ENCODE results near the gene RUBCNL.
A peak's percentile ranks its signal among the peaks of the same experiment; 100 is the strongest.
"Not testable (repeated sequence)": the region's sequence is repeated elsewhere in the genome, so short reads cannot be mapped to it uniquely, and the experiment has no call there.

RUBCNL gene

DNA sequence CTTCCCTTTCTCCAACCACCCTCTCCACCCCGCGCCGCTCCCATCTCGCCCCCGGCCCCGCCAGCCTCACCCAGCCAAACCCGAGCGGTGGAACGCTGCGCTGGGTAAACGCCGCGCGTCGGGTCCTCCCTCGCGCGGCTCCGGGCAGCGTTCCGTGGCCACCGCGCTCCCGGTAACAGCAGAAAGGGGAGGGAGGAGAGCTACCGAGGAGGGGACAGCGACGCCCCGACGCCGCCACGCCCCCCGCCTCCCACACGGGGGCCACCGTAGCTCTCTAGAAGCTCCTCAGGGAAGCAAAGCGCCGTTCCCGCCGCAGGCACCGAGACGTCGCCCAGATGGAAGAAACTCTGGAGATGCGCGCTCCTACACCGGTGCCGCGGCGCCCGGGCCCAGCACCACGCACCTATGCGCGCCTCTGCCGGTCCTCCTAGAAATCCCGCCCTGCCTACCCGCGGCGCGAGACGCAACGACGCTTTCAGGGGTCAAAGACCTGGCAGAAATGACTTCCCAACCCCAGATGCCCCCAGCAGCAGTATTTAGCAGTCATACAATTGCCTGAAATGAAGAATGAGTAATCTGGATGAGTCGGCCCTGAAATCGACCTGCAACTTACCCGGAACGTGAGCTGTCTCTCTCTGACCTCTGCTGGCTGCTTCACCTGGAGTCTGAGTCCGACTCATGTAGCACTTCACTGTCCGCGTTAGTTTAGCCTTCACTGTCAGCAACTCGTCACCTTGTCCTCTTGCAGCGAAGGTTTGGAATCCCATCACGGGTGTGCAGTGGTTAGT is at the start of gene RUBCNL:
RUBCNL (minus strand) TSS at position 189 of the 788 bp plus-strand sequence. CDS start 14,777 bp downstream, outside the sequence.
- peak in 36 of 56 donors; percentile 4 to 59 (median 30) for DNase-seq

- DNase-seq: not testable (repeated sequence)
Measured at GRCh38 chr13:46429558-46429957, 42.5 kb upstream of the RUBCNL start.

DNA sequence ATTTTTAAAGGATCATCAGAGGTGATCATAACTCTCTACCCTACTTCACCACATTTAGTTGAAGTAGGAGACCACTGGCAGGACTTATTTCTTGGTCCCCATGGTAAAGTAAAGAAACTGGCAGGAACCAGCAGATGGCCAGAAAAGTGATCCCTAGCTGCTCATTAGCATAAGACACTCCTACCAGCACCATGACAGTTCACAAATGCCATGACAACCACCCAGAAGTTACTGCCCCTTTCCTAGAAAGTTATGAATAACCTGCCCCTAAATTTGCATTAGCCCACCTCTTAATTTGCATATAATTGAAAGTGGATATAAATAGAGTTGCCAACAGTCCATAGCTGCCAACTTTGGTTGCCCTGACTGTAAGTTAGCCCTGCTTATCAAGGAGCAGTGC is 18.4 kb upstream of the RUBCNL start:
- DNase-seq: no peak

- DNase-seq: no peak
Measured at GRCh38 chr13:46404733-46405100, 17.7 kb upstream of the RUBCNL start.

DNA sequence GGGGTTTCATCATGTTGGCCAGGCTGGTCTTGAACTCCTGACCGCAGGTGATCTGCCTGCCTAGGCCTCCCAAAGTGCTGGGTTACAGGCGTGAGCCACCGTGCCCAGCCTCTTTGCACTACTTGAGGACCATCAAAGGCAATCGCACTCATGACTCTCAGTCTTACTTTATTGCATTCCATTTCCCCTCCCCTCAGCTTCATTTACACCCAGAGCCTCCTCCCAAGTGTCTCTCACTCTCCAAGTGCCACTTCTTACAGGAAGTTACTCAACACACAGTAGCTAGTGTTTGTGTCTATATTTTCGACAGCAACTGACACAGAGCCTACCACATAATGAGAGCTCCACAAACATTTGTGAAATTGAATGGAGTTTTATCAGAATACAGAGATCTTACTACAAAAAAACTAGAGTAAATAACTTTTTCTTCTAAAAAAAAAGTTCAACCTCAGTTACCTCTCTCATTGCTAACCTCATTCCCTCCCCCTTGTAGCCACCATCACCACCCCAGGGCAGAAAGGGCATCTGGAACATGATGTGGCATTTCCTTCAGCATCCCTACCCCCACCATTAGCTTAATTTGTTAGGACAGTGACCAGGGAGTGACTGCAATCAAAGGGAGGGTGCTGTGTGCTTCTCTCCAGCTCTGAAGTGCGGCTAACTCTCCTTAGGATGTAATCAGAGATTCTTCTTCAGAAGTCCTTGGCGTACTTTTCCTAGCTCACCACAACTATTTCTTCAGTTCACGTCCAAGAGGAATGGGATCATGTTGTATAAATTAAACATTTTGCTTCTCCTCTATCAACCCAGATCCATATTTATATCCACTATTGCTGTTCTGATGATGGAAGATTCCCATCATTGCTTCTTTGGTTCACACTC is 17.0 kb upstream of the RUBCNL start:
- DNase-seq: no peak

DNA sequence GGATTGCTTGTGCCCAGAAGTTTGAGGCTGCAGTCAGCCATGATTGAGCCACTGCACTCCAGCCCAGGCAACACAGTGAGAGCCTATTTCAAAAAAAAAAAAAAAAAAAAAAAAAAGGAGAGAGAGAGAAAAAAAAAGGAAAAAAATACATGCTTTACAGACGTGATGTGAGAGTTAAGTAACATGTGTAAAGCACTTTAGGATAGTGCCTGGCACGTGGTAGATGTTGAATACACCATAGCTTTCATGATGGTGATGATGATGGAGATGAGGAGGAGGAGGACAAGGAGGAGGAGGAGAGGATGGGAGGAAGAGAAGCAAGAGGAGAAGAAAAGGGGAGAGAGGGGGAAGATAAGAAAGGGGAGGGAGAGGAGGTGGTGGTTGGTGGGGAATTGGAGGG is 15.1 kb upstream of the RUBCNL start:
- DNase-seq: no peak

GRCh38 chr13:46401432-46401831 is 14.4 kb upstream of the RUBCNL start:
- DNase-seq: no peak

DNA sequence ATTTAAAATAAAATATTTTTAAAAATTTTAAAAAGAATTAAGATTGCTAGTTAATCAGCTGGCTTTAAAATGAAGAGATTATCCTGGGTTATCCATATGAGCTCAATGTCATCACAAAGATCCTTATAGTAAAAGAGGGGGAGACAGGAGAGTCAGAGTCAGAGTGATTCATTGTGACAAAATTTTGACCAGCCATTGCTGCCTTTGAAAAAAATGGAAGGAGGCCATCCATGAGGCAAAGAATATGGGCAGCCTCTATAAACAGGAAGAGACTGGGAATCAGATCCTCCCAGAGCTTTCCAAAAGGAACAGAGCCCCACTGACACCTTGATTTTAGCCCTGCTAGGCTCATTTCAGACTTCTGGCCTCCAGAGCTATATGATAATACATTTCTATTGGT is 9.3 kb upstream of the RUBCNL start:
- no peak for DNase-seq

GRCh38 chr13:46392967-46393366 is 5.9 kb upstream of the RUBCNL start:
- no peak for DNase-seq

DNA sequence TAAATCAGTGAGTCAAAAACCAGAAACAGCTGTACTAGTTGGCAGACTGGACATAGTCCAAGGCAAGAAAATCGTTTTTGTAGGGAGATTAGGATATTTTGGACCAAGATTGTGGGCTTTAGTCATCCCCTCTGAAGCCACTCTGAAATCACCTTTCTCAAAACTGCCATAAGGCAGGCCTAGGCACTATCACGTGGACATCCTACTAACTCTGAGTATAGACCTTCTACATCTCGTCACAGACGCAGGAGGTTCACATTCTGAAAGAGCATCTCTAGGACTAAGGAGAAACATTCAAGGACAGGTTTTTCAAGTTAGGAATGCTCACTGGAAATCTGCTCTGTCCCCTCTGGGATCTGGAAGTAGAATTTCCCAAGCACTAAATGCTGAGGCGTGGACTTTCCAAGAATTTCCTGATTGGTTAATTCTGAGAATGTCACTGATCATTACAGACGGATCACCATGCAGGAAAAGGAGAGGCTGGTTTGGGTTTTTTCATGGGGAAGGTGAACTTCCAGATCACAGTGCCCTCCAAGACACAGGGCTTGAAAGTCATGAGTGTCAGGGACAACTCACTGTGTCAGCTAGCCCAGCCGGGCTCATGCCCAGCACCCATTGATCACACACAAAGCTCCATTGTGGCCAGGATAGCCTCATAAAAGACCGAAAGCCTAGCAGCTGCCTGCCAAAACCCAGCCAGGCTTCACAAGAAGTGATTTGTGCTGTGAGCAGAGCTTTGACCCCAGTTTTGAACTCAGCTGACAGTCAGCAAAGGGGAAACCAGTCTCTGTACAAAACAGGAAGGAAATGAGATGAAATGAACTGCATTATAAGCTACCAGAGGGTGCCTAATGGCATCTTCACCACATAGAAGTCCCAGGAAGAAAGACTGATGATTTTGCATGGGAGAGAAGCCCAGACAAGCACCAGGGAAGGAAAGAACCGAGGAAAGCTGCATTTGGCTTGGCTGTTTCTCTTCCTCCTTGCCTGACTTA is 2.7 kb upstream of the RUBCNL start:
- peak; percentile 17 to 95 (median 82) for DNase-seq

GRCh38 chr13:46388846-46389245 is 1.8 kb upstream of the RUBCNL start:
- no peak for DNase-seq

DNA sequence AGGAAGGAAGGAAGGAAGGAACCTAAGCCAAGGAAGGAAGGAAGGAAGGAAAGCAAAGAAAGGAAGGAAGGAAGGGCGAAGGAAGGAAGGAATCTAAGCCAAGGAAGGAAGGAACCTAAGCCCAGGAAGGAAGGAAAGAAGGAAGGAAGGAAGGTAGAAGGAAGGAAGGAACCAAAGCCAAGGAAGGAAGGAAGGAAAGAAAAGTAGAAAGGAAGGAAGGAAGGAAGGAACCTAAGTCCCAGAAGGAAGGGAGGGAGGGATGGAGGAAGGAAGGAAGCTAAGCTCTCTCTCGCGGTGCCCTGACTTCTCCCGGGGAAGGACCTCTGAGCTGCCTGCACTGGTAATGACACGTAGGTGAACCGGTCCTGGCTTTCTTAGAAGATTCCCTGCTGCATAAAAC is 1.3 kb upstream of the RUBCNL start:
- DNase-seq: no peak

- peak in 1 of 56 donors; percentile 46 for DNase-seq
Measured at GRCh38 chr13:46386392-46387063, 524 bp downstream of the RUBCNL start.

- DNase-seq: peak in 2 of 56 donors; percentile 6 to 28
Measured at GRCh38 chr13:46385946-46386345, 1.1 kb downstream of the RUBCNL start.

DNA sequence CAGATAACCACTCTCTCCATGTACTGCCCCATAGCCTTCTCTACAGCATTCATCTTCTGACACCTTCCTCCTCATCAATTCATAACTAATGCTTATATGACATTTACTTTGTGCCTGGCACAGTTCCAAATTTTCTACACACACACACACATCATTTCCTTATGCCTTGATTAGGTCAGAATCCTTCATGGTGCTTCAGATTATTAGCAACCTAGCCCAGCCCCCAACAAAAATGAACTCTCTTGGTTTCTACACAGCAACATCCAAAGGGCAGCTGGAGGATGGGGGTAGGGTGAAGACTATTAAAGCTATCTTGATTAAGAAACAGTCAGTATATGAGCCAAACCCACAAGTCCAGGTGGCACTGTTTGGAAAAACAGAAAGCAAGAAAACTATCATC is 3.7 kb downstream of the RUBCNL start:
- no peak for DNase-seq

DNA sequence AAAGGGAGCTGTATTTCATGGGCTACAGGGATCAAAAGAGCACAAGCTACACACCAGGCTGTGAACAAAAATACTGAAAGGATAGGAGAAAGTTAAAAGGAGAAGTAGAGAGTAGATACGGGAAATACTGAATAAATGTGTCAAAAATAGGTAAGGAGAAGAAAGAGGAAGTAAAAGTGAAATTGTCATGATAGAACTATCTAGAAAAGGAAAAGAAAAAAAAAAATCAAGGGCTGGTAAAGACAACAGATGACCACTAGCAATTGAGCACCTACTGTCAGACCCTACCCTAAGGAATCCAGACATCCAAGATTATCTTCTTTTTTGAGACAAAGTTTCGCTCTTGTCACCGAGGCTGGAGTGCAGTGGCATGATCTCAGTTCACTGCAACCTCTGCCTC is 4.8 kb downstream of the RUBCNL start:
- DNase-seq: no peak

GRCh38 chr13:46380242-46380641 is 6.8 kb downstream of the RUBCNL start:
- no peak for DNase-seq

DNA sequence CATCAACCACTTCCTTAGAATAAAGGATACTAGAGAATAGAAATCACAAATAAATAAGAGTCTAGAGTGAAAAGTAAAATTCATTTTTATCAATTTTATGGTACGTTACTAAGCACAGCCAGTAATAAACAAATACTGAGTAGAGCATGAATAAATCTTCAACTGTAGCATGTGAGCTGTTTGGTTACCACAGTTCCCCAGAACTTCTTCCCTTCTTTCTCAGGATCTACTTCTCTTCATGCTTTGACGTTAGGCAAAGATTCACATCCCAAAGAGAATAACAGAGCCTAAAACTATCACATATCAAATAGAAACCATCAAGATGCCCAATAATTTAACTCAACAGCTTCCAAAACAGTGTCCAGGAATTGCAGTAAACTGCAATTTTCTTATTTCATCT is 7.4 kb downstream of the RUBCNL start:
- no peak for DNase-seq

DNA sequence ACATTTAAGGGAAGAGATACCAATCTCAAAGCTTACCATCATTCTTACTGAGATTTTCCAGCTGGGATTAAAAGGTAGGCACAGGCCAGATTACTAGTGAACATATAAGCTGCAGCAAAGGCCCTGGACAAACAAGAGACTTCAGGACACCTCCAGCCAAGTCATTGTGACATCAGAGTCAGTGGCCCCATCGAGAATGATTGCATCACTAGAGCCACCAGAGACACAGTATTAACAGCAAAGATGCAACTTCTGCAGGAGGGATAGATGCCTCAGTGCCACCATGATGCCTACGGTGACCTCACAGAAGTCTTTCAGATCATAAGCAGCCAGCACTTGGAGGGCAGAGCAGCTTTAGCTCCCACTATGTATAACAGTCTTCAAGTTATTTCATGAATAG is 8.6 kb downstream of the RUBCNL start:
- no peak for DNase-seq

DNA sequence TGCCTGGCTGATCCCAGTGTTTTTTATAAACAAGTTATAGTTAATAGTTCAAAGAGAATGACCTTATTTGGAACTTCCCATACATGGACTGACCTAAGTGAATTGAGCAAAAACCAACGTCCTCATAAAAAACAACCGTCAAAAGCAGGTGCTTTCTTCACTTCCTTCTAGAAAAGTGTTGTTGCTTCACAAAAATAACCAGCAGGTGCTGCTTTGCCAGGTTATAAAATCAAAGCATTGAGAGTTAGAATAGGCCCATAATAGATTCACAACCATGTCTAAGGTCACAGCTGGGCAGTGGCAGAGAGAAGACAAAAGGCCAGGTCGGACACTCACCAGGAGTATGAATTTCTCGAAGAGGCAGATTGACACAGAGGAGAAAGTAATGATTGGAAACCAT is 9.5 kb downstream of the RUBCNL start:
- DNase-seq: no peak

DNA sequence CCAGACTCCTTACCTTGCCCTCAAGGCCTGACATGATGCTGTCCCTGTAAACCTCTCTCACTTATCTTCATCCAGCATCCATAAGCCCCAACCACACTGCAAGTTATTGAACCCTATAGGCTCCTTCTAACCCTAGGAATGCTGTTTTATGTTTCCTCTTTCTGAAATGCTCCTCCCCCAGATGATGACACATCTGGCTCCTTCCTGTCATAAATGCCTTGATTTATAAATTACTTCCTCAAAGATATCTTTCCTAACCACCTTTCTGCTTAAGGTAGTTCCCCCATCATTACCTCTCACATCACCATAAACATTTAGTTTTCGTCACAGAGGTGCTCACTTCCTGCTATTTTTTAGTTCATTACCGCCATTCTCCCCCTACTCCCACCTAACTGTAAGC is 12.3 kb downstream of the RUBCNL start:
- no peak for DNase-seq
